OCI-LY7 (cell line): ENCODE measurements around the gene OR10R2. TPM values are rescaled to one million over a fixed set of nuclear protein-coding genes. Genes with fewer than 3 reads are reported as not detected.

ENCODE experiments used
- total RNA-seq, 2 experiments: library from RNA; depleted of rRNA in 1 of 2; stranded (reverse); fragments of >200 nt in 1 of 2; shearing (Covaris generic) in 1 of 2; gene quantifications; 2 replicates each; pipeline ENCODE4 v1.2.3, GENCODE V29; 2014 to 2022

Gene OR10R2
- total RNA-seq, 2 experiments from 2014 or later: not detected

Other genes with a start within 250 kb of the OR10R2 start
- not detected in 2 replicates for gene CD1A, start 217.8 kb upstream of the OR10R2 start, total RNA-seq (2014; rRNA removed; shearing (Covaris generic))
- 0.40 and 0.57 TPM in 2 replicates for gene CD1A, start 217.8 kb upstream of the OR10R2 start, total RNA-seq (2022)
- gene CD1C, start 182.3 kb upstream of the OR10R2 start, total RNA-seq (2014; rRNA removed; shearing (Covaris generic)): 2.6 and 3.2 TPM in 2 replicates
- gene CD1C, start 182.3 kb upstream of the OR10R2 start, total RNA-seq (2022): 16.0 and 28.7 TPM in 2 replicates
- not detected in 2 replicates for gene CD1B, start 140.7 kb upstream of the OR10R2 start, total RNA-seq (2014; rRNA removed; shearing (Covaris generic))
- gene CD1B, start 140.7 kb upstream of the OR10R2 start, total RNA-seq (2022): not detected in 2 replicates
- not detected in 2 replicates for gene CD1E, start 118.3 kb upstream of the OR10R2 start, total RNA-seq (2014; rRNA removed; shearing (Covaris generic))
- not detected in 2 replicates for gene CD1E, start 118.3 kb upstream of the OR10R2 start, total RNA-seq (2022)
- gene OR10T2, start 72.8 kb upstream of the OR10R2 start, total RNA-seq (2014; rRNA removed; shearing (Covaris generic)): not detected in 2 replicates
- not detected in 2 replicates for gene OR10T2, start 72.8 kb upstream of the OR10R2 start, total RNA-seq (2022)
- gene OR10K2, start 46.0 kb upstream of the OR10R2 start, total RNA-seq (2014; rRNA removed; shearing (Covaris generic)): not detected in 2 replicates
- gene OR10K2, start 46.0 kb upstream of the OR10R2 start, total RNA-seq (2022): not detected in 2 replicates
- gene OR10K1, start 10.4 kb upstream of the OR10R2 start, total RNA-seq (2014; rRNA removed; shearing (Covaris generic)): not detected in 2 replicates
- gene OR10K1, start 10.4 kb upstream of the OR10R2 start, total RNA-seq (2022): not detected in 2 replicates
- not detected in 2 replicates for gene OR6Y1, start 82.2 kb downstream of the OR10R2 start, total RNA-seq (2014; rRNA removed; shearing (Covaris generic))
- not detected in 2 replicates for gene OR6Y1, start 82.2 kb downstream of the OR10R2 start, total RNA-seq (2022)
- not detected in 2 replicates for gene OR6P1, start 98.4 kb downstream of the OR10R2 start, total RNA-seq (2014; rRNA removed; shearing (Covaris generic))
- gene OR6P1, start 98.4 kb downstream of the OR10R2 start, total RNA-seq (2022): not detected in 2 replicates
- not detected in 2 replicates for gene OR10X1, start 107.7 kb downstream of the OR10R2 start, total RNA-seq (2014; rRNA removed; shearing (Covaris generic))
- gene OR10X1, start 107.7 kb downstream of the OR10R2 start, total RNA-seq (2022): not detected in 2 replicates
- not detected in 2 replicates for gene OR10Z1, start 133.0 kb downstream of the OR10R2 start, total RNA-seq (2014; rRNA removed; shearing (Covaris generic))
- not detected in 2 replicates for gene OR10Z1, start 133.0 kb downstream of the OR10R2 start, total RNA-seq (2022)
- gene SPTA1, start 214.5 kb downstream of the OR10R2 start, total RNA-seq (2014; rRNA removed; shearing (Covaris generic)): 0.10 and 0.44 TPM in 2 replicates
- gene SPTA1, start 214.5 kb downstream of the OR10R2 start, total RNA-seq (2022): not detected in 2 replicates
- not detected in 2 replicates for gene OR6K2, start 228.4 kb downstream of the OR10R2 start, total RNA-seq (2014; rRNA removed; shearing (Covaris generic))
- gene OR6K2, start 228.4 kb downstream of the OR10R2 start, total RNA-seq (2022): not detected in 2 replicates
- gene OR6K3, start 248.5 kb downstream of the OR10R2 start, total RNA-seq (2014; rRNA removed; shearing (Covaris generic)): not detected in 2 replicates
- not detected in 2 replicates for gene OR6K3, start 248.5 kb downstream of the OR10R2 start, total RNA-seq (2022)